MM.1S (cell line): ENCODE results near the gene YPEL4.

Experiments used
- EZH2 ChIP-seq: fragments of 300-600 bp; sonication (generic); optimal IDR thresholded peaks from 2 replicates; pipeline ENCODE3; 2017; ENCODE audit warnings: low read depth, mild to moderate bottlenecking, antibody characterized with exemption, low read length, mixed read lengths
- TF ChIP-seq, protein P1 (sequence below): fragments of 300-600 bp; sonication (generic); IDR thresholded peaks from 2 replicates; pipeline ENCODE4 v1.5.1; 2016; ENCODE audit warnings: antibody characterized with exemption, low read length, mixed read lengths

DNA sequence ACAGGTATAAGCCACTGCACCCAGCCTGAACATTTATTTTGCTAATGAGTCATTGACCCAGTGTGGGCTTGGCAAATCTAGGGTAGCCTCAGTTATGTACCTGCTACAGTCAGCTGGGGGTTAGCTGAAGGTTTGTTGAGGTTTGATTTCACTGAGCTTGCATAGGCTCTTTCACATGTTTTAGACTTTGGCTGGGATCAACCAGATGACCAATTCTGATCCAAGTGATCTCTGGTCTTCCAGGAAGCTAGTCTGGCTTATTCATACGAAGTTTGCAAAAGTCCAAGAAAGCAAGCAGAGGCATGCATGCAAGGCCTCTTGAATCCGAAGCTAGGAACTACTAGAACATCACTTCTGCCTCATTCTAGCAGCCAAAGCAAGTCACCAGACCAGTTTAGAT, 31.3 kb downstream of the YPEL4 start:
- TF ChIP-seq, protein P1, sequence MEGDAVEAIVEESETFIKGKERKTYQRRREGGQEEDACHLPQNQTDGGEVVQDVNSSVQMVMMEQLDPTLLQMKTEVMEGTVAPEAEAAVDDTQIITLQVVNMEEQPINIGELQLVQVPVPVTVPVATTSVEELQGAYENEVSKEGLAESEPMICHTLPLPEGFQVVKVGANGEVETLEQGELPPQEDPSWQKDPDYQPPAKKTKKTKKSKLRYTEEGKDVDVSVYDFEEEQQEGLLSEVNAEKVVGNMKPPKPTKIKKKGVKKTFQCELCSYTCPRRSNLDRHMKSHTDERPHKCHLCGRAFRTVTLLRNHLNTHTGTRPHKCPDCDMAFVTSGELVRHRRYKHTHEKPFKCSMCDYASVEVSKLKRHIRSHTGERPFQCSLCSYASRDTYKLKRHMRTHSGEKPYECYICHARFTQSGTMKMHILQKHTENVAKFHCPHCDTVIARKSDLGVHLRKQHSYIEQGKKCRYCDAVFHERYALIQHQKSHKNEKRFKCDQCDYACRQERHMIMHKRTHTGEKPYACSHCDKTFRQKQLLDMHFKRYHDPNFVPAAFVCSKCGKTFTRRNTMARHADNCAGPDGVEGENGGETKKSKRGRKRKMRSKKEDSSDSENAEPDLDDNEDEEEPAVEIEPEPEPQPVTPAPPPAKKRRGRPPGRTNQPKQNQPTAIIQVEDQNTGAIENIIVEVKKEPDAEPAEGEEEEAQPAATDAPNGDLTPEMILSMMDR: no peak
- no peak for TF ChIP-seq EZH2
